Measurements from ENCODE around the gene SLC16A10.

SLC16A10 gene

DNA sequence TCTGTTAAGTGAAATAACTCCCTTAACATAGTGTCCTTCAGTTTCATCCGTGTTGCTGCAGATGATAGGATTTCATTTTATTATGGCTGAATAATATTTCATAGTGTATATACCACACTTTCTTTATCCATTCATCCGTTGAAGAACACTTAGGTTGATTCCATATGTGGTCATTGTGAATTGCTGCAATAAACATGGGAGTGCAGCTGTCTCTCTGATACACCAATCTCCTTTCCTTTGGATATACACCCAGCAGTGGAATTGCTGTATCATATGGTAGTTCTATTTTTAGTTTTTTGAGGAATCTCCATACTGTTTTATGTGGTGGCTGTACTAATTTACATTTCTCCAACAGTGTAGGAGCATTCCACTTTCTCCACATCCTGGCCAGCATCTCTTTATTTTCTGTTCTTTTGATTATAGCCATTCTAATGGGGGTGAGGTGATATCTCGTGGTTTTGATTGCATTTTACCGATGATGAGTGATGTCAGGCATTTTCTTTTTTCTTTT lies 193.2 kb downstream of the SLC16A10 start:
- no peak for TF ChIP-seq CTCF (IDR thresholded peaks at IDR 0.05; ENCODE audit: low read depth, low read length)
- no peak overlapping the region for H3K4me3 ChIP-seq (replicated peaks in 1 of 2; ENCODE audit: low read depth in 2 of 2, low read length in 2 of 2)
- no peak for DNase-seq (ENCODE audit: low read depth in 2 of 2)

Data from cardiac fibroblast (primary cell).